GM12878 (cell line): Measurements from ENCODE around the gene DIAPH2. TPM values are rescaled to one million over a fixed set of nuclear protein-coding genes. Genes with fewer than 3 reads are reported as not detected.

ENCODE experiments used
- ATAC-seq: fragments of 200-7000 bp; cut with Tn5 transposase; 3 replicates; pipeline ENCODE4 v1.9.1; 2020; ENCODE audit warnings: mild to moderate bottlenecking, moderate library complexity
- BruUV-seq: library from RNA; stranded (reverse); fragments of 400-500 nt; replicated peaks from 2 replicates; lab custom pipeline; 2021; lab: Mats Ljungman, UMichigan
- CTCF ChIA-PET: fragments of 300-600 bp; sonication (Branson Sonifier 250); formaldehyde crosslinking; extraction: SDS; loops from one replicate; lab custom pipeline; 2021; ENCODE audit warnings: inconsistent platforms; lab: Yijun Ruan, JAX
- POLR2A ChIA-PET: fragments of 350-600 bp; formaldehyde crosslinking; extraction: SDS; loops from one replicate; lab custom pipeline; 2021; ENCODE audit warnings: inconsistent platforms; lab: Charles Lee
- RAD21 ChIA-PET: fragments of 300-600 bp; sonication (Branson Sonifier 250); formaldehyde crosslinking; loops from one replicate; lab custom pipeline; 2023; ENCODE audit warnings: antibody characterized with exemption; ENCODE audit not compliant: unreplicated experiment; lab: Charles Lee
- SMC1A ChIA-PET: fragments of 300-600 bp; sonication (Branson Sonifier 250); formaldehyde crosslinking; loops from one replicate; lab custom pipeline; 2023; ENCODE audit not compliant: unreplicated experiment, uncharacterized antibody; lab: Charles Lee
- DNase-seq: peaks from one replicate; pipeline ENCODE4 v3.0.0-alpha.2; 2011; ENCODE audit warnings: low read depth, low spot score
- FAIRE-seq: peaks from 3 replicates; lab custom pipeline; 2011; peaks lifted over from hg19 to GRCh38; lab: Jason Lieb, UNC
- H2AFZ ChIP-seq: 2 replicates; pipeline ENCODE4 v1.6.0; 2011; ENCODE audit warnings: low read depth, low read length, control low read depth; ENCODE audit not compliant: control insufficient read depth
- H3K27ac ChIP-seq: 2 replicates; pipeline ENCODE4 v1.5.1; 2011; ENCODE audit warnings: control low read depth; ENCODE audit not compliant: control insufficient read depth, insufficient read depth
- H3K27me3 ChIP-seq, 2 experiments: replicated peaks in 1 of 2; 2 replicates each; pipeline versions ENCODE4 v1.6.0 to v1.6.1; 2011; ENCODE audit warnings: low read length in 1 of 2; ENCODE audit not compliant: control insufficient read depth in 2 of 2, insufficient read depth in 2 of 2
- H3K36me3 ChIP-seq, 2 experiments: 2 replicates each; pipeline ENCODE4 v1.5.1; 2011; ENCODE audit warnings: low read length in 1 of 2; ENCODE audit not compliant: control insufficient read depth in 2 of 2, insufficient read depth in 2 of 2
- H3K4me1 ChIP-seq: 2 replicates; pipeline ENCODE4 v1.6.1; 2011; ENCODE audit warnings: mild to moderate bottlenecking, low read length, moderate library complexity, mixed read lengths; ENCODE audit not compliant: control insufficient read depth, insufficient read depth
- H3K4me2 ChIP-seq: 2 replicates; pipeline ENCODE4 v1.6.0; 2011; ENCODE audit warnings: control low read depth; ENCODE audit not compliant: control insufficient read depth, insufficient read depth
- H3K4me3 ChIP-seq: fragments of 200-600 bp; sonication (generic); 2 replicates; pipeline ENCODE4 v1.5.1; 2016
- H3K79me2 ChIP-seq: 2 replicates; pipeline ENCODE4 v1.6.0; 2011; ENCODE audit warnings: low read length; ENCODE audit not compliant: control insufficient read depth, insufficient read depth
- H3K9ac ChIP-seq: 2 replicates; pipeline ENCODE4 v1.8.0; 2011; ENCODE audit warnings: low read length, control low read depth, mixed read lengths; ENCODE audit not compliant: control insufficient read depth, insufficient read depth
- H3K9me3 ChIP-seq: replicated peaks from 3 replicates; pipeline ENCODE4 v1.5.1; 2011; ENCODE audit warnings: mild to moderate bottlenecking, low read length; ENCODE audit not compliant: control insufficient read depth, insufficient read depth
- H4K20me1 ChIP-seq: 2 replicates; pipeline ENCODE4 v1.6.0; 2011; ENCODE audit not compliant: control insufficient read depth, insufficient read depth
- BACH1 ChIP-seq: fragments of 450-650 bp; IDR thresholded peaks from 2 replicates; pipeline ENCODE4 v1.6.1; 2017; ENCODE audit warnings: mild to moderate bottlenecking, borderline replicate concordance
- CUX1 ChIP-seq: IDR thresholded peaks from 2 replicates; pipeline ENCODE4 v1.6.1; 2012; ENCODE audit warnings: improper control_type of control experiment, low read depth, low read length; ENCODE audit not compliant: insufficient replicate concordance
- GABPA ChIP-seq: IDR thresholded peaks from 2 replicates; pipeline ENCODE4 v1.6.1; 2014; ENCODE audit warnings: antibody characterized with exemption, low read depth, mild to moderate bottlenecking, inconsistent platforms
- HDAC2 ChIP-seq: fragments of 200-600 bp; sonication (generic); IDR thresholded peaks from 2 replicates; pipeline ENCODE4 v1.6.1; 2017
- MEF2A ChIP-seq: IDR thresholded peaks from 2 replicates; pipeline ENCODE4 v1.6.1; 2011; ENCODE audit warnings: low read depth, mild to moderate bottlenecking, low read length, moderate library complexity; ENCODE audit not compliant: insufficient read depth
- MEF2B ChIP-seq: fragments of 450-650 bp; IDR thresholded peaks from 2 replicates; pipeline ENCODE4 v1.6.1; 2018; ENCODE audit warnings: mild to moderate bottlenecking, moderate library complexity; ENCODE audit not compliant: partially characterized antibody, poor library complexity, severe bottlenecking
- NFYA ChIP-seq: IDR thresholded peaks from 2 replicates; pipeline ENCODE4 v1.6.1; 2011; ENCODE audit warnings: low read depth, mild to moderate bottlenecking, low read length, improper control_type of control experiment, borderline replicate concordance
- PAX8 ChIP-seq: fragments of 450-650 bp; IDR thresholded peaks from 2 replicates; pipeline ENCODE4 v1.6.1; 2017; ENCODE audit warnings: mild to moderate bottlenecking, moderate library complexity
- USF1 ChIP-seq: IDR thresholded peaks from 2 replicates; pipeline ENCODE4 v1.6.1; 2011; ENCODE audit warnings: borderline replicate concordance, low read depth, mild to moderate bottlenecking, moderate library complexity, mixed read lengths, low read length; ENCODE audit not compliant: insufficient read depth; ENCODE audit errors: extremely low read length
- WGBS: methylation state at CpG from one replicate; pipeline ENCODE4 v1.1.6; 2016; ENCODE audit warnings: low lambda C conversion rate; ENCODE audit not compliant: insufficient replicate concordance, insufficient coverage; ENCODE audit errors: missing lambda C conversion rate; 5-methylcytosine and 5-hydroxymethylcytosine counted together
- in situ Hi-C: fragments of 300-500 bp; cut with MboI; formaldehyde crosslinking; loops from 9 replicates; pipeline ENCODE4 v1.14.3; 2018; ENCODE audit warnings: mixed read lengths
- intact Hi-C: fragments of 100-400 bp; cut with micrococcal nuclease; formaldehyde crosslinking; loops from one replicate; pipeline ENCODE4 v1.14.2; 2022; ENCODE audit not compliant: unreplicated experiment
- polyA plus RNA-seq, 11 experiments: library from polyadenylated mRNA; depleted of rRNA in 4 of 11; unstranded in 6 of 11; stranded (reverse) in 5 of 11; fragments of >200 nt; fragmentation: Nextera tagmentation in 4 of 11; fragmentation: Illumina TruSeq in 1 of 11; extraction: Ambion mirVana in 4 of 11; extraction: Trizol in 1 of 11; gene quantifications; 1 replicate in 1 of 11; 2 replicates in 10 of 11; pipeline versions ENCODE4 v1.2.1 to v1.2.3, GENCODE V29; 2011 to 2016; ENCODE audit warnings: inconsistent platforms in 2 of 11, missing spikeins in 2 of 11, low read depth in 1 of 11
- total RNA-seq, 4 experiments: library from RNA; depleted of rRNA in 3 of 4; stranded (reverse); fragments of >200 nt in 3 of 4; fragmentation: Illumina TruSeq in 1 of 4; extraction: Trizol in 1 of 4; gene quantifications; 2 replicates each; pipeline versions ENCODE4 v1.2.1 to v1.2.3, GENCODE V29; 2013 to 2021

Gene DIAPH2
- total and polyA plus RNA-seq, 10 of the 15 experiments (the other 5 are each of a cell fraction or from before 2014, with no cell fraction given), result 2.2 to 16.6 (median 8.8) TPM

GRCh38 chrX:97045470-97045869, 360.8 kb downstream of the DIAPH2 start:
- in situ Hi-C loops, result no loop called here
- ChIA-PET SMC1A (no interaction called here), POLR2A (no interaction called here), RAD21 (no interaction called here), CTCF (no interaction called here)
- no peaks in the 10 kb centered on the region for H3K4me1 ChIP-seq
- no peak for TF ChIP-seq MEF2B
- TF ChIP-seq CUX1, result no peak
- TF ChIP-seq GABPA, result no peak
- no peak for TF ChIP-seq USF1
- no peak for TF ChIP-seq NFYA
- no peak for TF ChIP-seq MEF2A
- no peak for TF ChIP-seq HDAC2
- TF ChIP-seq BACH1, result no peak
- TF ChIP-seq PAX8, result no peak
- H3K4me2 ChIP-seq, result no peak overlapping the region
- no peaks in the 10 kb centered on the region for H3K36me3 ChIP-seq
- no TSS peak for BruUV-seq
- H3K27me3 ChIP-seq, result no peaks in the 10 kb centered on the region
- H3K9me3 ChIP-seq, result no peaks in the 10 kb centered on the region
- FAIRE-seq (no peak), DNase-seq (no peak), ATAC-seq (no peak)
- no peak overlapping the region for H3K27ac ChIP-seq
- no peak overlapping the region for H2AFZ ChIP-seq
- 15% methylated on average over 1 of the region's 1 CpG for WGBS
- intact Hi-C loops, result no loop called here
- H3K4me3 ChIP-seq, result no peak overlapping the region
- H4K20me1 ChIP-seq, result no peaks in the 10 kb centered on the region
- H3K9ac ChIP-seq, result no peak overlapping the region
- H3K79me2 ChIP-seq, result no peaks in the 10 kb centered on the region
